GM19328 (cell line): Measurements from ENCODE around the gene NELFB.
A peak's percentile ranks its signal among the peaks of the same experiment; 100 is the strongest.

ENCODE experiments used
- ATAC-seq: cut with Tn5 transposase; IDR thresholded peaks from one replicate; pipeline ENCODE4 v1.9.1; 2021; ENCODE audit warnings: mild to moderate bottlenecking, moderate library complexity; ENCODE audit not compliant: unreplicated experiment

Gene NELFB

DNA sequence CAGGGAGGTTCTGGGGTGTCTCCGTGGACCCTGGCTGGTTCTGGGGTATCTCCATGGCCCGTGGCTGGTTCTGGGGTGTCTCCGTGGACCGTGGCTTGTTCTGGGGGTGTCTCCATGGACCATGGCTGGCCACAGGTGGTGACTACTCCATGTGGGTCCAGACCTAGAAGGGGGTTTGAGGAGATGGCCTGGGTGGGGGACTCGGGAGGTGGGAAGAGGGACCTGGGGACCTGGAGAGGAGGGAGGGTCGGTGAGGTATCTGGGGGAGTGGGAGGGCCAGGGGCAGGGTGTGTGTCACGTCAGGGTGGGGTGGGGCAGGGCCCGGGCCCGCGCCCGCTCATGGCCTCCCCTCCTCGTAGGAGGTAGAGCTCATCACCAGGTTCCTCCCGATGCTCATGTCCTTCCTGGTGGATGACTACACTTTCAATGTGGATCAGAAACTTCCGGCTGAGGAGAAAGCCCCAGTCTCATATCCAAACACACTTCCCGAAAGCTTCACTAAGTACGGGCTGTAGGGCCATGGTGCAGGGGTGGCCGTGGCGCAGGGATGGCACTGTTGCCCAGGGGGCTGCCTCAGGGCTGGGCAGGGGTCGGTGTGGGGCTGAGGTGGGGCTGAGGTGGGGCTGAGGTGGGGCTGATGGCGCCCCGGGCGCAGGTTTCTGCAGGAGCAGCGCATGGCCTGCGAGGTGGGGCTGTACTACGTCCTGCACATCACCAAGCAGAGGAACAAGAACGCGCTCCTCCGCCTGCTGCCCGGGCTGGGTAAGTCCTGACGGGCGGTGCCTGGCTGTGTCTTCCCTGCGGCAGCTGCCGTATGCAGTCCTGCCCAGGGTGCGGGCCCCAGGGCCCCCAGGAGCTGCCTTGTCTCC is 11.7 kb downstream of the NELFB start:
- ATAC-seq, result no peak

DNA sequence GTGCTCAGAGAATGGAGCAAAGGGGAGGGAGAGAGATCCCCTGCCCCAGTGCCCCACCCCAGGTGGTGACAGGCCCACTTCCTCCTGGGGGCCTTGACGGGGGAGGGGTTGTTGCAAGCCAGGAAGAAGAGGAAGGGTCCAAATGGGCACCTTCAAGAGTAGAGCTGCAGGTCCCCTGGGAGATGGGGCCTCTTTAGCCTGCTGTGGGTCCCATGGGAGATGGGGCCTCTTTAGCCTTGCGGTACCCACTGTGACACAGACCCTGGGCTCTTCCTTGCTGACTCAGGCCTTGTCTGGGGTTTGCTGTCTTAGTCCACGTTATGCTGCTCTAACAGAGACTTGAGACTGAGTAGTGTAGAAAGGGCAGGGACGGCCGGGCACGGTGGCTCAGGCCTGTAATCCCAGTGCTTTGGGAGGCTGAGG is 12.8 kb downstream of the NELFB start:
- no peak for ATAC-seq

DNA sequence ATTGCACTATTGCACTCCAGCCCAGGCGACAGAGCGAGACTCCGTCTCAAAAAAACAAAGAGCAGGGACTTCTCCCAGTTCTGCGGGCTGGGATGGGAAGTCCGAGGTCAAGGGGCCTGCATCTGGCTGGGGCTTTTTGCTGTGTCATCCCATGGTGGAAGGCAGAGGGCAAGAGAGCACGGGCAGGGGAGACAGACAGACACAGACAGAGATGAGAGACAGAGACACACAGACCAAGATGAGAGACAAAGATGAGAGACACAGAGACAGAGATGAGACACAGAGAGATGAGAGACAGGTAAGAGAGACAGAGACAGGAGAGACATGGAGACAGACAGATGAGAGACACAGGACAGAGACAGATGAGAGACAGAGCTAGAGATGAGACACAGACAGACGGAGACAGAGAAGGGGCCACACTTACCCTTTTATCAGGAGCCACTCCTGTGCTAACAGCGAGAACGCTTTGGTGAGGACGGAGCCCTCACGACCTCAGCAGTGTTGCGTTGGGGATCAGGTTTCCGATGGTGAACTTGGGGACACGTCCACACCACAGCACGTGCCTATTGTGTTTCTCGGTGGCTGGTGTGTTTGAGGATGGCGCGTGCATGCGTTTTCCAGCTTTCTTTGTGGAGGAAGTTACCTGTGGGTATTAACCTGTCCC is 13.5 kb downstream of the NELFB start:
- no peak for ATAC-seq

- no peak for ATAC-seq
Measured at GRCh38 chr9:137269231-137269772, 14.2 kb downstream of the NELFB start.

DNA sequence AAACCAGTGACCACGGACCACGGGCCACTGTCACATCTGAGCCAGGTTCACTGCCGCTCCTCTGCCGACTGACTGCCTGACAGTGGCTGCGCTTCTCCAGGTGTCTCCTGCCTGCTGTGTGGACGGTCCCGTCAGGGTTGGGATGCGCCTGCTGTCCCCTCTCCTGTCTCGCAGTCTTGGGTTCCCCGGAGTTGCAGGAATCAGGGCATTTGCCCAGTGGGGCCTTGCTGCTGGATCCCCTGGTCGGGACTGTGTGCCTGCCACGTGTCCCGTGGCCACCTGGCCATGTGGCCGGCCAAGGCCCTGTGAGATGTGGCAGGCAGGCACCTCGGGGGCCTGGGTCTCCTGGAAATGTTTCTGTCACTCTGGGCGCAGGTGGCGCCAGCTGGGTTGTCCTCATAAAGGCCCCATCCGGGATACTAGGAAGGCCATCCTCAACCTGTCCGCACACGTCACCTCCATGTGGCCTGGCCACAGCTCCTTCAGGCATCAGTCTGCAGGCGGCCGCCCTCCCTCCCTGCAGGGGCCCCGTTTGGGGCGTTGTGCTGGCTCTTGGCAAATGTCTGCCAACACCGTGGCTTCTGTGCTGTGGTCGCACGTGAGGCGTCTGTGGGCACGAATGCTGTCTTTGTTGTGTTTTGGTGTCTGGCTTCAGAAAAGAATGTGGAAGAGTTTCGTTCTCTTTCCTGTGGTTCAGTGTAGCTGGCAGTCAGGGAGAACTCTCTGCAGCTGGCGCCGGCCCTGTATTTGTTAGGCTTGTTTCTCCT is 16.0 kb downstream of the NELFB start:
- no peak for ATAC-seq

DNA sequence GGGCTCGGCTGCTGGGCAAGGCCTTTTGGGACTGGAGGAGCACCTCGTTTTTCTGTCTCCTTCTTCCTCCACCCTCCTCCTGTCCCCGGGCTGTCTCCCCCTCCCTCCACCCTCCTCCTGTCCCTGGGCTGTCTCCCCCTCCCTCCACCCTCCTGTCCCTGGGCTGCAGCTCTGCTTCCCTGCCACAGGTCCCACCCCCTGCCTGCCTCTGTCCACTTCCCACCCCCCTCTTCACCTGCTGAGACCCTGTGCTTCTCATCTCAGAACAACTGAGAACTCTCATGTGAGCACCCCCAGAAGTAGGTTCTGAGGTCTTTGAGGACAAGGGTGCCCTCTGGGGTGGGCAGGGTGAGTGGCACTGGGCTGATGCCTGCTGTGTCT is 16.6 kb downstream of the NELFB start:
- no peak for ATAC-seq

- ATAC-seq, result no peak
Measured at GRCh38 chr9:137272241-137273094, 17.3 kb downstream of the NELFB start.

DNA sequence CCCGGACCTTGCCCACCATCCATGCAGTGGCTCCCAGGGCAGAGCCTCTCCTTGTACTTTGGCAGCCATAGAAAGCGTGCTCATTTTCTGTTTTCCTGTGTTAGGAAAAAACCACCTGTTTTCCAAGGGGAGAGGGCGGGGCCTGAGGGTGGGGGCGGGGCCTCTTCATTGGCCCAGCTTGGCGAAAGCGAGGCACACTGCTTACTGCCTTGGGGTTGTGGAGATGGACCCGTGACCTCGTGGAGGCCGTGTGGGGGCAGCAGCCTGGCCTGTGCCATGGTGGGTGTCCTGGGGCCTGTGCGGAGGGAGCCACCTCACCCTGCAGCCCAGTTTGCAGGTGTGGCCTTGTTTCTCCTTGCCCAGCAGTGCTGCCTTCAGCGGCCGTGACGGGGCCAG is 18.0 kb downstream of the NELFB start:
- ATAC-seq, result no peak

DNA sequence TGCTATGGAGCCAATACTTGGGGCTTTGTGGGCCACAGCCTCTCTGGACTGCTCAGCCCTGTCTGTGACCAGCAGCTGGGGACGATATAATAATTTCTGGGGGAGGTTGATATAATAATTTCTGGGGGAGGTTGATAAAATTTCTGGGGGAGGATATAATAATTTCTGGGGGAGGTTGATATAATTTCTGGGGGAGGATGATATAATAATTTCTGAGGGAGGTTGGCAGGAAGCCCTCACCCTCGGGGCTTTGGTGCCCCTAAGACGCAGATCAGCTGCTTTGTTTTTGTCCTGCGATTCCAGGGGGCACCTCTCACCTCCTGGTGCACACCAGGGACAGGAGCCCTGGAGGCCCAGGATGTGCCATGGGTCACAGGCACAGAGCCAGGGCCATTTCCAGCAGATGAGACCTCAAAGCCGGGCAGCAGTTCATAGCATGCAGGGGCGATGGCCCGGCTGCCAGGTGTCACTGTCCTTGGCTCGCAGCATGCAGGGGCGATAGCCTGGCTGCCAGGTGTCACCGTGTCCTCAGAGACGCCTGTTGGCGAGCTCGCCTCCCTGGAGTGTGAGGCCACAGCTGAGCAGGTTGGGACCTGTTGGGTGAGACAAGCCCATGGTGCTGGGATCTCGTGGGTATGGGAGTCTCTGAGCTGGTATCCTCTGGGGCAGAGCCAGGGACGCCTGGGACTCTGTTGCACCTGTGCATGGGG is 18.6 kb downstream of the NELFB start:
- no peak for ATAC-seq

- ATAC-seq, result no peak
Measured at GRCh38 chr9:137275203-137275587, 20.1 kb downstream of the NELFB start.

DNA sequence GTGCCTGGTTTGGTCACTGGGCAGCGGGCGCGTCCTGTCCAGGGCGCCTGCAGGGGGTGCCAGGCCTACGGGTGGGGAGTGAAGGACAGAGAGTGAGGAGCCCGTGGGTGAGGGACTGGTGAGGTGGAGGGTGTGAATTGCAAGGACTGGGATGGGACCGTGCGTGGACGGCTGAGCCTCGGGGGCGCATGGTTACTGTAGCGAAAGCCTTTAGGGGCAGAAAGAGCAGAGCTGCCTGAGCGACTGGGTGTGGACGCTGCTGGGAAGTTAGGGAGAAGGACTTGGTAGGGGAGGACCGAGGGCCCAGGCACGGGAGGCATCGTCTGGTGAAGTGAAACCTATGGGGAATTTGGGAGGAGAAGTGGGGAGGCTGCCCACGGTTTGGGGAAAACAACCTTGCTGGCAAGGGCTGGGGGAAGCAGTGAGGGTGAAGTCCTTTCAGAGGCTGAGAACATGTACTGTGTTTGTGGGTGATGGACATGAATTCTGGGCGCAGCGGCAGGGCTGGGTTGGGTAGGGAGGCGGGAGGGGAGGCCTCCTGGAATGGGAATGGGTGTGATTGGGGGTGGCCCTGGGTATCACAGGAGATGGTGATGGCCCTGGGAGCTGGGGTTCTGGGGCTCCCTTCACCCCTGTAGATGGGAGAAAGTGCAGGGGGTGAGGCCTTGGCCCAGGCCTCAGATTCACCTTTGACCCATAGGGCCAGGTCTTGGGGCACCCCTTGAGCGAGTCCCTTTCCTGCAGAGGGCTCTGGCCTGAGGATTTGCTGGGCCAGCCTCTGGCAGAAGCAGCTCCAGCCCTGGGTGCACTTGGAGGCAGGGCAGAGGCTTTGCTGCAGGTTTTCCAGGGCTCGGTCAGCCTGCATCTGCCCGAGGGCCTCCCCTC is 20.7 kb downstream of the NELFB start:
- no peak for ATAC-seq

- ATAC-seq, result no peak
Measured at GRCh38 chr9:137276473-137277328, 21.6 kb downstream of the NELFB start.

DNA sequence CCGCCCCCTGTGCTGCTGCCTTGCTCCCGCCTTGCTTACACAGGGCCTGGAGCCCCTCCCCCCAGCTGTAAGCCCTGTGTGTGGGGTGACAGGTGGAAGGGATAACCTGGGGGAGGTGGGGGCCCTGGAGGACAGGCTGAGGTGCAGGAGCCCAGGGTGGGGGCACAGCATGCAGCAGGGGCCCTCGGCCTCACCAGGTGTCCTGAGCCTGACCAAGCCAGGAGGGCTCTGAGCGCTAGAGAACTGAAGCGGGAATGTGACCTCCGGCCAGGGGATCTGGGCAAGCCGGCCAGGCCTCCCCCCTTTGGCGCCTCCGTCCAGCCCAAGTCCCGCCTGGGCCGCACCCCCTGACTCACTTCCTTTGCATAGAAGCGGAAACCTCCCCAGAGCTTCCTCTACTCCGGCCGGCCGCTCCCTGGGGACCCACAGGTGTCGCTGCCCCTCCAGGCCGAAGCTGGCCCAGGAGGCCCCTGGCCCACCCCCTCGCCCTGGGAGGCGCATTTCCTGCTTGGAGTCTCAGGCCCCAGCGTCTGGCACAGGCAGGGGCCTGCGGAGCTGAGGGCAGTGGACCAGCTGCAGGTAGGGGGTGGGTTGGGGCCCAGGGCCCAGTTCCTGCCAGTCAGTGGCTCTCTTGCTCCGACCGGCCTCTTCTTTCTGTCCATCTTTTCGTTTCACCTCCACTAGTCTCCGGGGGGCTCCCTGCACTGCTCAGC is 22.4 kb downstream of the NELFB start, which contains the start of gene TOR4A:
TOR4A (plus strand) TSS at position 398 of the 713 bp plus-strand sequence. CDS start 964 bp downstream, outside the sequence.
- peak; percentile 49 for ATAC-seq

GRCh38 chr9:137278061-137278701 is 23.1 kb downstream of the NELFB start:
- ATAC-seq, result no peak

DNA sequence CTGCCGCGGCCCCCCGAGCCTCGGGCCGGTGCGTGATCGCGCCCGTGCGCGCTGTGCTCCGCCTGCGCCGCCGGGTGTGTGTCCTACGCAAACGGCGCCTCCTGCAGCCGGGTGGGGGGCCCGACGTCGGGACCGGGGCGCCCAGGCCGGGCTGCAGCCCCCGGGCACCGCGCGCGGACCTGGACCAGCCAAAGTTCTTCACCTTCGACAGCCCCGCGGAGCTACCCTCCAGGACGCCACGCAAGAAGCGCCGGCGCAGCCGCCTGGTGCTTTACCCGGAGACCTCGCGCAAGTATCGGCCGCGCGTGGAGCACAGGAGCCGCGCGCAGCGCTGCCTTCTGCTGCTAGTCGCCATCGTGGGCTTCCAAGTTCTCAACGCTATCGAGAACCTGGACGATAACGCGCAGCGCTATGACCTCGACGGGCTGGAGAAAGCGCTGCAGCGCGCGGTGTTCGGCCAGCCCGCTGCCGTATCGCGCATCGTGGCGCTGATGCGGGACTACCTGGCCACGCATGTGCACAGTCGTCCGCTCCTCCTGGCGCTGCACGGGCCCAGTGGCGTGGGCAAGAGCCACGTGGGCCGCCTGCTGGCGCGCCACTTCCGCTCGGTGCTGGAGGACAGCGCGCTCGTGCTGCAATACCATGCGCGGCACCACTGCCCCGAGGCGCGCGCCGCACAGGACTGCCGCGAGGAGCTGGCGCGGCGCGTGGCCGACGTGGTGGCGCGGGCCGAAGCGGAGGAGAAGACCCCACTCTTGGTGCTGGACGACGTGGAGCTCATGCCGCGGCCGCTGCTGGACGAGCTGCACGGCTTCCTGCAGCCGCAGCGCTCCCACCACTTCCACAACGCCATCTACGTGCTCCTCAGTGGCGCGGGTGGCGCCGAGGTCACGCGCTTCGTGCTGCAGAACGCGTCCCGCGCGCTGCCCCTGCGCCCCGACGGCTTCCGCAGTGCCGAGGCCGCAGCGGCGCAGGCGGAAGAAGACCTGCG is 23.9 kb downstream of the NELFB start:
- ATAC-seq, result no peak
